ENCODE results near the gene PCDHGB2.
"Not testable (repeated sequence)": the region's sequence is repeated elsewhere in the genome, so short reads cannot be mapped to it uniquely, and the experiment has no call there.

Gene PCDHGB2

GRCh38 chr5:141366016-141366896 is 6.5 kb downstream of the PCDHGB2 start:
- Histone ChIP-seq H3K4me1 (ENCODE audit: control insufficient read depth in 2 of 2, insufficient read depth in 2 of 2, low read length in 2 of 2) (no peaks in the 10 kb centered on the region), H3K36me3 (ENCODE audit: control insufficient read depth in 2 of 2, insufficient read depth in 2 of 2, low read length in 2 of 2) (no peaks in the 10 kb centered on the region), H3K27me3 (ENCODE audit: control insufficient read depth in 2 of 2, insufficient read depth in 2 of 2, low read length in 2 of 2) (peaks cover 0 to 6% of the 10 kb centered on the region in 2 donors), H3K4me3 (ENCODE audit: low read length in 2 of 2) (no peak overlapping the region), H3K27ac (ENCODE audit: low read depth in 2 of 2, low read length in 2 of 2) (no peak overlapping the region), H3K9me3 (ENCODE audit: control insufficient read depth in 2 of 2, low read length in 2 of 2) (peaks cover 29 to 45% of the 10 kb centered on the region in 2 donors), H3K9ac (ENCODE audit: low read depth in 1 of 2, low read length in 2 of 2) (no peak overlapping the region)

GRCh38 chr5:141369994-141370848 is 10.4 kb downstream of the PCDHGB2 start, which contains the start of gene PCDHGB3:
TSS of gene PCDHGB3 (plus strand) at chr5:141370242. CDS start at chr5:141370395, 153 bp downstream.
- H3K27ac ChIP-seq (ENCODE audit: low read depth in 2 of 2, low read length in 2 of 2): no peak within 1 kb of the TSS
- no peaks in the 10 kb centered on the region for H3K4me1 ChIP-seq (ENCODE audit: control insufficient read depth in 2 of 2, insufficient read depth in 2 of 2, low read length in 2 of 2)
- H3K36me3 ChIP-seq (ENCODE audit: control insufficient read depth in 2 of 2, insufficient read depth in 2 of 2, low read length in 2 of 2): no peaks in the 10 kb centered on the region
- peaks cover 39 to 43% of the 10 kb centered on the region in 2 donors for H3K9me3 ChIP-seq (ENCODE audit: control insufficient read depth in 2 of 2, low read length in 2 of 2)
- no peak within 1 kb of the TSS for H3K9ac ChIP-seq (ENCODE audit: low read depth in 1 of 2, low read length in 2 of 2)
- peak within 1 kb of the TSS; percentile 46 to 58 for H3K4me3 ChIP-seq (ENCODE audit: low read length in 2 of 2)
- peaks cover 0 to 4% of the 10 kb centered on the region in 2 donors for H3K27me3 ChIP-seq (ENCODE audit: control insufficient read depth in 2 of 2, insufficient read depth in 2 of 2, low read length in 2 of 2)

- Histone ChIP-seq H3K4me1 (ENCODE audit: control insufficient read depth in 2 of 2, insufficient read depth in 2 of 2, low read length in 2 of 2) (no peaks in the 10 kb centered on the region), H3K9me3 (ENCODE audit: control insufficient read depth in 2 of 2, low read length in 2 of 2) (peaks cover 34 to 37% of the 10 kb centered on the region in 2 donors), H3K27ac (ENCODE audit: low read depth in 2 of 2, low read length in 2 of 2) (no peak overlapping the region), H3K36me3 (ENCODE audit: control insufficient read depth in 2 of 2, insufficient read depth in 2 of 2, low read length in 2 of 2) (no peaks in the 10 kb centered on the region), H3K9ac (ENCODE audit: low read depth in 1 of 2, low read length in 2 of 2) (no peak overlapping the region), H3K27me3 (ENCODE audit: control insufficient read depth in 2 of 2, insufficient read depth in 2 of 2, low read length in 2 of 2) (no peaks in the 10 kb centered on the region), H3K4me3 (ENCODE audit: low read length in 2 of 2) (peak overlapping the region; percentile 11 to 14)
These were observed 12.0 kb downstream of the PCDHGB2 start for GRCh38 chr5:141371572-141372475.

- H3K4me1 ChIP-seq (ENCODE audit: control insufficient read depth in 2 of 2, insufficient read depth in 2 of 2, low read length in 2 of 2): no peaks in the 10 kb centered on the region
- H3K27me3 ChIP-seq (ENCODE audit: control insufficient read depth in 2 of 2, insufficient read depth in 2 of 2, low read length in 2 of 2): no peaks in the 10 kb centered on the region
- H3K27ac ChIP-seq (ENCODE audit: low read depth in 2 of 2, low read length in 2 of 2): no peak within 1 kb of the TSS
- H3K9me3 ChIP-seq (ENCODE audit: control insufficient read depth in 2 of 2, low read length in 2 of 2): peaks cover 34 to 37% of the 10 kb centered on the region in 2 donors
- no peaks in the 10 kb centered on the region for H3K36me3 ChIP-seq (ENCODE audit: control insufficient read depth in 2 of 2, insufficient read depth in 2 of 2, low read length in 2 of 2)
- no peak within 1 kb of the TSS for H3K9ac ChIP-seq (ENCODE audit: low read depth in 1 of 2, low read length in 2 of 2)
- H3K4me3 ChIP-seq (ENCODE audit: low read length in 2 of 2): peak within 1 kb of the TSS in 1 of 2 donors; percentile 15
These were observed 14.0 kb downstream of the PCDHGB2 start, which contains the start of gene PCDHGA6 for GRCh38 chr5:141373673-141374317. TSS of gene PCDHGA6 (plus strand) at chr5:141373891. CDS start at chr5:141374084, 193 bp downstream.

GRCh38 chr5:141374627-141375026 is 14.8 kb downstream of the PCDHGB2 start:
- H3K36me3 ChIP-seq (ENCODE audit: control insufficient read depth in 2 of 2, insufficient read depth in 2 of 2, low read length in 2 of 2): no peaks in the 10 kb centered on the region
- H3K4me3 ChIP-seq (ENCODE audit: low read length in 2 of 2): peak overlapping the region in 1 of 2 donors; percentile 15
- peaks cover 34 to 37% of the 10 kb centered on the region in 2 donors for H3K9me3 ChIP-seq (ENCODE audit: control insufficient read depth in 2 of 2, low read length in 2 of 2)
- H3K27me3 ChIP-seq (ENCODE audit: control insufficient read depth in 2 of 2, insufficient read depth in 2 of 2, low read length in 2 of 2): no peaks in the 10 kb centered on the region
- H3K27ac ChIP-seq (ENCODE audit: low read depth in 2 of 2, low read length in 2 of 2): no peak overlapping the region
- H3K4me1 ChIP-seq (ENCODE audit: control insufficient read depth in 2 of 2, insufficient read depth in 2 of 2, low read length in 2 of 2): no peaks in the 10 kb centered on the region
- no peak overlapping the region for H3K9ac ChIP-seq (ENCODE audit: low read depth in 1 of 2, low read length in 2 of 2)

GRCh38 chr5:141375444-141376155 is 15.8 kb downstream of the PCDHGB2 start:
- not testable (repeated sequence) for H3K9ac ChIP-seq (ENCODE audit: low read depth in 1 of 2, low read length in 2 of 2); H3K36me3 ChIP-seq (ENCODE audit: control insufficient read depth in 2 of 2, insufficient read depth in 2 of 2, low read length in 2 of 2); H3K4me3 ChIP-seq (ENCODE audit: low read length in 2 of 2); H3K27ac ChIP-seq (ENCODE audit: low read depth in 2 of 2, low read length in 2 of 2); H3K27me3 ChIP-seq (ENCODE audit: control insufficient read depth in 2 of 2, insufficient read depth in 2 of 2, low read length in 2 of 2); H3K4me1 ChIP-seq (ENCODE audit: control insufficient read depth in 2 of 2, insufficient read depth in 2 of 2, low read length in 2 of 2)
- H3K9me3 ChIP-seq (ENCODE audit: control insufficient read depth in 2 of 2, low read length in 2 of 2): peaks cover 28 to 37% of the 10 kb centered on the region in 2 donors

- no peaks in the 10 kb centered on the region for H3K36me3 ChIP-seq (ENCODE audit: control insufficient read depth in 2 of 2, insufficient read depth in 2 of 2, low read length in 2 of 2)
- H3K4me3 ChIP-seq (ENCODE audit: low read length in 2 of 2): peak within 1 kb of the TSS; percentile 5 to 29
- H3K27me3 ChIP-seq (ENCODE audit: control insufficient read depth in 2 of 2, insufficient read depth in 2 of 2, low read length in 2 of 2): no peaks in the 10 kb centered on the region
- H3K27ac ChIP-seq (ENCODE audit: low read depth in 2 of 2, low read length in 2 of 2): no peak within 1 kb of the TSS
- no peak within 1 kb of the TSS for H3K9ac ChIP-seq (ENCODE audit: low read depth in 1 of 2, low read length in 2 of 2)
- H3K4me1 ChIP-seq (ENCODE audit: control insufficient read depth in 2 of 2, insufficient read depth in 2 of 2, low read length in 2 of 2): no peaks in the 10 kb centered on the region
- H3K9me3 ChIP-seq (ENCODE audit: control insufficient read depth in 2 of 2, low read length in 2 of 2): peaks cover 0 to 23% of the 10 kb centered on the region in 2 donors
These were observed 22.9 kb downstream of the PCDHGB2 start, which contains the start of gene PCDHGA7 for GRCh38 chr5:141382469-141383294. TSS of gene PCDHGA7 (plus strand) at chr5:141382742. CDS start at chr5:141382900, 158 bp downstream.

- H3K9ac ChIP-seq (ENCODE audit: low read depth in 1 of 2, low read length in 2 of 2): no peak overlapping the region
- H3K4me3 ChIP-seq (ENCODE audit: low read length in 2 of 2): no peak overlapping the region
These were observed 23.6 kb downstream of the PCDHGB2 start for GRCh38 chr5:141383345-141383744.

More at GRCh38 chr5:141383345-141383744, 23.6 kb downstream of the PCDHGB2 start:
- no peaks in the 10 kb centered on the region for H3K27me3 ChIP-seq (ENCODE audit: control insufficient read depth in 2 of 2, insufficient read depth in 2 of 2, low read length in 2 of 2)
- H3K9me3 ChIP-seq (ENCODE audit: control insufficient read depth in 2 of 2, low read length in 2 of 2): peaks cover 2 to 25% of the 10 kb centered on the region in 2 donors
- no peaks in the 10 kb centered on the region for H3K4me1 ChIP-seq (ENCODE audit: control insufficient read depth in 2 of 2, insufficient read depth in 2 of 2, low read length in 2 of 2)
- no peak overlapping the region for H3K27ac ChIP-seq (ENCODE audit: low read depth in 2 of 2, low read length in 2 of 2)
- no peaks in the 10 kb centered on the region for H3K36me3 ChIP-seq (ENCODE audit: control insufficient read depth in 2 of 2, insufficient read depth in 2 of 2, low read length in 2 of 2)
